Glutamatergic neuron (in vitro differentiated cells): ENCODE data around the gene AFAP1L2. TPM values are rescaled to one million over a fixed set of nuclear protein-coding genes. Genes with fewer than 3 reads are reported as not detected.

Experiments used
- DNase-seq: peaks from one replicate; pipeline ENCODE4 v3.0.0; 2022
- H3K27ac Mint-ChIP-seq: one replicate; pipeline ENCODE4 v1.8.0; 2020; ENCODE audit warnings: mild to moderate bottlenecking, mixed read lengths, inconsistent platforms; ENCODE audit not compliant: unreplicated experiment
- H3K27me3 Mint-ChIP-seq: one replicate; pipeline ENCODE4 v1.8.0; 2020; ENCODE audit warnings: mild to moderate bottlenecking, moderate library complexity, mixed read lengths, inconsistent platforms; ENCODE audit not compliant: unreplicated experiment
- H3K36me3 Mint-ChIP-seq: one replicate; pipeline ENCODE4 v1.8.0; 2020; ENCODE audit warnings: mild to moderate bottlenecking, mixed read lengths, inconsistent platforms; ENCODE audit not compliant: unreplicated experiment
- H3K4me1 Mint-ChIP-seq: one replicate; pipeline ENCODE4 v1.8.0; 2020; ENCODE audit warnings: mild to moderate bottlenecking, low read depth, mixed read lengths, inconsistent platforms; ENCODE audit not compliant: unreplicated experiment
- H3K4me3 Mint-ChIP-seq: one replicate; pipeline ENCODE4 v1.8.0; 2020; ENCODE audit warnings: mild to moderate bottlenecking, mixed read lengths, inconsistent platforms; ENCODE audit not compliant: unreplicated experiment
- H3K9me3 Mint-ChIP-seq: one replicate; pipeline ENCODE4 v1.8.0; 2020; ENCODE audit warnings: mild to moderate bottlenecking, moderate library complexity, mixed read lengths, inconsistent platforms; ENCODE audit not compliant: unreplicated experiment
- CTCF ChIP-seq: fragments of 200-600 bp; sonication (generic); IDR thresholded peaks from one replicate; pipeline ENCODE4 v1.5.0; 2021; ENCODE audit not compliant: partially characterized antibody, unreplicated experiment
- total RNA-seq: library from RNA; stranded (reverse); fragmentation: NEBNext Ultra II Directional; extraction: Animal tissue kit (Norgen Biotek cat#: 25700); gene quantifications from one replicate; pipeline ENCODE4 v1.2.1, GENCODE V29; 2021; ENCODE audit not compliant: unreplicated experiment

Gene AFAP1L2
- total RNA-seq, 1 donor from 2014 or later, result 1.9 TPM

- H3K36me3 Mint-ChIP-seq, result no peaks in the 10 kb centered on the region
- H3K4me1 Mint-ChIP-seq, result peaks cover 2% of the 10 kb centered on the region
- no peak for DNase-seq
- H3K9me3 Mint-ChIP-seq, result no peaks in the 10 kb centered on the region
- no peak overlapping the region for H3K27ac Mint-ChIP-seq
- no peak for TF ChIP-seq CTCF
- peaks cover 1% of the 10 kb centered on the region for H3K27me3 Mint-ChIP-seq
- no peak overlapping the region for H3K4me3 Mint-ChIP-seq
Observed at GRCh38 chr10:114347791-114348190, 56.5 kb downstream of the AFAP1L2 start.

- H3K27ac Mint-ChIP-seq, result no peak overlapping the region
- no peaks in the 10 kb centered on the region for H3K9me3 Mint-ChIP-seq
- no peak overlapping the region for H3K4me3 Mint-ChIP-seq
- no peak for DNase-seq
- peaks cover 2% of the 10 kb centered on the region for H3K4me1 Mint-ChIP-seq
- peaks cover 1% of the 10 kb centered on the region for H3K27me3 Mint-ChIP-seq
- TF ChIP-seq CTCF, result no peak
- no peaks in the 10 kb centered on the region for H3K36me3 Mint-ChIP-seq
Observed at GRCh38 chr10:114347241-114347640, 57.1 kb downstream of the AFAP1L2 start.

- peaks cover 1% of the 10 kb centered on the region for H3K27me3 Mint-ChIP-seq
- no peaks in the 10 kb centered on the region for H3K9me3 Mint-ChIP-seq
- H3K27ac Mint-ChIP-seq, result no peak overlapping the region
- no peak for DNase-seq
- no peak overlapping the region for H3K4me3 Mint-ChIP-seq
- H3K36me3 Mint-ChIP-seq, result no peaks in the 10 kb centered on the region
- no peak for TF ChIP-seq CTCF
- peaks cover 2% of the 10 kb centered on the region for H3K4me1 Mint-ChIP-seq
Observed at GRCh38 chr10:114346176-114347031, 57.9 kb downstream of the AFAP1L2 start.

GRCh38 chr10:114345701-114346100 is 58.6 kb downstream of the AFAP1L2 start:
- no peak for TF ChIP-seq CTCF
- H3K4me1 Mint-ChIP-seq, result peaks cover 2% of the 10 kb centered on the region
- H3K27ac Mint-ChIP-seq, result no peak overlapping the region
- DNase-seq, result no peak
- H3K36me3 Mint-ChIP-seq, result no peaks in the 10 kb centered on the region
- peaks cover 1% of the 10 kb centered on the region for H3K27me3 Mint-ChIP-seq
- no peaks in the 10 kb centered on the region for H3K9me3 Mint-ChIP-seq
- H3K4me3 Mint-ChIP-seq, result no peak overlapping the region
